GM21619 (cell line): ENCODE results near the gene NAA16.
"Not testable (repeated sequence)": the region's sequence is repeated elsewhere in the genome, so short reads cannot be mapped to it uniquely, and the experiment has no call there.

Experiments used
- ATAC-seq: cut with Tn5 transposase; IDR thresholded peaks from one replicate; pipeline ENCODE4 v1.9.1; 2021; ENCODE audit not compliant: unreplicated experiment

Gene NAA16

DNA sequence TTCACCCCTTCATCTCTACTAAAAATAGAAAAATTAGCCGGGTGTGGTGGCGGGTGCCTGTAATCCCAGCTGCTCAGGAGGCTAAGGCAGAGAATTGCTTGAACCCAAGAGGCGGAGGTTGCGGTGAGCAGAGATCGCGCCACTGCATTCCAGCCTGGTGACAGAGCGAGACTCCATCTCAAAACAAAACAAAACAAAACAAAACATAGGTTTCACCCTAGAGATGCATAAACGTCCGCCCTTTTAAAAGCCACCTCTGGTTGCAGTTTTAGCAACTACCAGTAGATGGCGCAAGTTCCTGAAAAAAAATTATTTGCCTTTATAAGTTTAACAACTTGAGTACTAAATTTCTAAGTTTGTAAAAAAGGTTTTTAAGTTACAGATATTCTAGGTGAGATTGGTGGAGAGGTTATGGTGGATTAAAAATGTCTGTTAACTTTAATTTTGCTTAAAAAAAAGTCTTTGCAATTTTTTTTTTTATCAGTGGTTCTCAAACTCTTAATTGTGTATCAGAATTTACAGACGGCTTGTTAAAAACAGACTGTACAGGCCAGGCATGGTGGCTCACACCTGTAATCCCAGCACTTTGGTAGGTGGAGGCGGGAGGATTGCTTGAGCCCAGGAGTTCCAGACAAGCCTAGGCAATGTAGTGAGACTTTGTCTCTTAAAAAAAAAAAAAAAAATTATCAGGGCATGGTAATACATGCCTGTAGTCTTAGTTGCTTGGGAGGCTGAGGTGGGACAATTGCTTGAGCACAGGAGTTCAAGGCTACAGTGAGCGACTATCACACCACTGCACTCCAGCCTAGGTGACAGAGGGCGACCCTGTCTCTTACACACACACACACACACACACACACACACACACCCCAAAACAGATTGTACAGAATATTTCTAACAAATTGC is 42.1 kb downstream of the NAA16 start:
- ATAC-seq, result no peak

DNA sequence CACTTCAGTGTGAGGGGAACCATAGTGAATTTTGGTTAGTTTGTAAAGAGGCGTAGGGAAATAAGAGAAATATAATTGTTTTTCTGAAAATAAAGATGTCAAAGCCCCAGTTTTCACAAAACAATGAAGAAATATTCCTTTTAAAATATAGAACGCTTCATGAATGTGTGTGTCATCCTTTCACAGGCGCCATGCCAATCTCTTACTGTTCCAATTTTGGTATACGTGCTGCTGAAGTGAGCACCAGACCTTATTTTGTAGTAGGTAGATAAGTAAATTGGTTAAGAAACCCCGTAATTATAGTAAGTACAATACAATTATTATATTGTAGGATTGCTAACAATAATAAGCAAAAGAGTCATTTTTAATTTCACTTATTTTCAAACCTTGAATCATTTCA is 43.3 kb downstream of the NAA16 start:
- ATAC-seq, result no peak

DNA sequence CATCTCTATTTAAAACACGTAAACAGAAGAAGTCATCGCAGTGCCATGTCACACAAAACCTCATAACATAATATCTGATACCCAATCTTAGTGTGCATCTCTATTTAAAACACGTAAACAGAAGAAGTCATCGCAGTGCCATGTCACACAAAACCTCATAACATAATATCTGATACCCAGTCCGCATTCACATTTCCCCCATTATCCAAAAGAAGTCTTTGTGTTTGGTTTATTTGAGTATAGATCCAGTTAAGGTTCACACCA is 45.2 kb downstream of the NAA16 start:
- not testable (repeated sequence) for ATAC-seq

DNA sequence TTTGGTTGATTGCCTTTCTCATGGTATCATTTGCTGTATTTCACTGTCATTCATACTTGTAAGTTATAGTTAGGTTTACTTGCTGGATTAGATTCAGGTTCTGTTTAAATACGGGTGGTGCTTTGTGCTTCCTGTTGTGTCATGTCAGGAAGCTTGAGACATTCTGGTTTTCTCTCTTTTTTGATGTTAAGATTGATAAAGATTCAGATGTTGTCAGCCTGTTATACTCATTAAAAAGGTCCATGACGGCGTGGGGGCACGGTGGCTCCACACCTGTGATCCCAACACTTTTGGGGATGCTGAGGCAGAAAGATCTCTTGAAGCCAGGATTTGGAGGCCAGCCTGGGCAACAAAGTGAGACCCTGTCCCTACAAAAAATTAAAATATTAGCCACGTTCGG is 45.7 kb downstream of the NAA16 start:
- no peak for ATAC-seq

DNA sequence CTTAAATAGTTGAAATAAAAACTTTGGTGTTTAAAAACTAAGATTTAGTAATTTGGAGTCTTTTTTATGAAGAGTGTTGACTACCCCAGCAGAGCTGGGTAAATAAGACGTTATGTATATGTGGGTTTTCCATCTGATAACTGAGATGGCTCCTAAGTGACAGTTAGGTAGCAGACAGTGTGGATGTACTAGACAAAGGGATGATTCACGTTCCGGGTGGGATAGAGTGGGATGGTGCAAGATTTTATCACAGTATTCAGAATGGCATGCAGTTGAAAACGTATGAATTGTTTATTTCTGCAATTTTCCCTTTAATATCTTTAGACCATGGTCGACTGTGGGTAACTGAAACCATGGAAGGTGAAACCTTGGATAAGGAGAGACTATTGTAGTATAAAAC is 50.4 kb downstream of the NAA16 start:
- no peak for ATAC-seq

DNA sequence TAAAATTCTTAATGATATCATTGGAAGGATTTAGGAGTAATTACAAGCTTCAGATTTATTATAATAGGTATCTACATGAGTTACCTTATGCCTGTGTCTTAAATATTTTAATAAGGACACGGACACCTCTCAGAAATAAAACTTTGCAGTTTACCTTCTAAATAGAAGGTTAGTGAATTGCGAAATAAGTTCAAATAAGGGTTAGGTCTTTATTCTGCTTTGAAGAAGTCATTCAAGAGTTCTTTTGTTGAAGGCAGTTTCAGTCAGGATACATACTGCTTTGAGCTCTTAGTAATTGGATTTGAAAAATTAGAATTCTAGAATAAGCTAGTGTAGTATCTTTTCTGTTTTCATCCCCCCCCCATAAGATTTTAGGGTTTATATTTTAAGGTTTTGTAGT is 53.0 kb downstream of the NAA16 start:
- no peak for ATAC-seq

DNA sequence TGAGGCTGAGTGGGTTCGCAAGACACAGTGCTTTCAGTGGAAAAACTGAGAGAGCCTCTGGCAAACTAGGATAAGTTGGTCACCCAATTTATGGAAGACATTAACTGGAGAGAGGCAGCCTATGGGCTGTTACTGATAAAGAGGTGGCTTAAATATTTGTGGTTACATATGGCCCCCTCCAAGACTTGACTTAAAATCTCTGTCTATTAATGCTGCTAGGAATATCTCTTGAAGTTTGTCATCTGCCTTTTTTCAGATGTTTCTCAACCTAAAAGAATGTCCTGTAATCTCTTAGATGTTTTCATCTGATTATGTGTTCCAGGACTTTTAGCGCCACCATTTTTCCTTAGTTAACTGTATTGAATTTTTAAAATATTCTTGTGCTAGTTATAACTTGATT is 54.6 kb downstream of the NAA16 start:
- ATAC-seq, result no peak

DNA sequence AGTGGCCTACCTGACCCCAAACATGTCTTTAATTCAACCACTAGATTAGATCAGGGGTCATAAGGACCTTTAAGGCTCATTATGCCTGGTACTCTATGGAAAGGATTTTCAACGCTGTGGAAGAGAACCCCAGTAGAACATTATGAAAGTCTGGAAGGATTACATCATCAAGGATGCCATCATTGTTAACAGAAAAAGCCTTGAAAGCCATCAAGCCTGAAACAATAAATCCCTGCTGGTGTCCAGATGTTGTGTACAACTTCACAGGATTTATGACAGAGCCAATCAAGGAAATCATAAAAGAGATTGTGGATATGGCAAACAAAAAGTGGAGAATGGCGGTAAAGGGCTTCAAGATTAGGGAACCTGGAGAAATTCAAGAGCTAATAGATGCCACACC is 59.7 kb downstream of the NAA16 start:
- ATAC-seq, result no peak

DNA sequence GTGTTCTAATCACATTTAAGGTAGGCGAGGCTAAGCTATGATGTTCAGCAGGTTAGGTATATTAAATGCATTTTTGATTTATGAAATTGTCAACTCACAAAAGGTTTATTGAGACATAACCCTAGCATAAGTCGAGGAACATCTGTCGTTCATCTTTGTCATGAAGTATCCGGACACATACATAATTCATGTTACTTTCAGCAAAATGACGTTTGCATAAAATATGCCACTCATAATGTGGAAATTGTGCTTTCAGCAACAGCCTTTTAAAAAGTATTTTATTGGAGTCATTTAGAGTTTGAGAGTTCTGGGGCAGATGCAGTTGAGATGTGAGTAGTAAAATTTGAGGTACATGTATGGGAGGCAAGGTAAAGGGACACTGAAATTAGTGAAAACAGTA is 66.4 kb downstream of the NAA16 start:
- ATAC-seq, result no peak

DNA sequence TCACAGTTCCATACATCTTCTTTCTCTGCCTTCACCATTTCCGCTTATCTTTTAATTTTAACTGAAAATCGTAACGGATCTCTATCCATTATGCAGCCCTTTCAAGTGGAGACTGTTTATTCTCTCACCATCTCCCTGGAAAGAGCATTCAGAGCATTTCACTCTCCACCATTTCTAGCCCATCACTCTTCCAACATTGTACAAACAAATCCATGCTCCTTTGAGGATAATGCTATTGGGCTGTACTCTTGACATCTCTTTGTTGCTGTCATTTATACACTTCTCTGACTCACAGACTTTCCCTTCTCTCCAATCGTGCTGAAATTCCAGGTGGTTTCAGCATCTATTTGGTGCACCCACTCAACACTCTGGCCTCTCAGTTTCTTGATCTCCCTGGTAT is 71.4 kb downstream of the NAA16 start:
- no peak for ATAC-seq

DNA sequence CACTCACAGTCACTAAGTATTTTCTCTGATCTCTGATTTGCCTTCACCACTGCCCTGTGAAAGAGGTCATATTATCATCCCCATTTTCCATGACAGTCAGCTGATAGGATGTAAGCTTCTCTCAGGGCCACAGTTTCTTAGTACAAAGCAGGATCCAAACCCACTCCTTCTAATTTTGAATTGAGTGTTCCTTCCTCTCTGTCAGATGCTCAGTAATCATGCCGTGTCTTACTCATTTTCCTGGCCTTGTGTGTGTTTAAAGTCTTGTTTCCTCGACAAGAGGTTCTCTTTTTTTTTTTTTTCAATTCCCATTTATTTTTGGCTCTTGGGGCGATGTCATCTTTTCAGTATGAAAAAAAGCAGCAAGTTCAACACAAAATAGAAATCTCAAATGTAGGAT is 72.3 kb downstream of the NAA16 start:
- ATAC-seq, result no peak

DNA sequence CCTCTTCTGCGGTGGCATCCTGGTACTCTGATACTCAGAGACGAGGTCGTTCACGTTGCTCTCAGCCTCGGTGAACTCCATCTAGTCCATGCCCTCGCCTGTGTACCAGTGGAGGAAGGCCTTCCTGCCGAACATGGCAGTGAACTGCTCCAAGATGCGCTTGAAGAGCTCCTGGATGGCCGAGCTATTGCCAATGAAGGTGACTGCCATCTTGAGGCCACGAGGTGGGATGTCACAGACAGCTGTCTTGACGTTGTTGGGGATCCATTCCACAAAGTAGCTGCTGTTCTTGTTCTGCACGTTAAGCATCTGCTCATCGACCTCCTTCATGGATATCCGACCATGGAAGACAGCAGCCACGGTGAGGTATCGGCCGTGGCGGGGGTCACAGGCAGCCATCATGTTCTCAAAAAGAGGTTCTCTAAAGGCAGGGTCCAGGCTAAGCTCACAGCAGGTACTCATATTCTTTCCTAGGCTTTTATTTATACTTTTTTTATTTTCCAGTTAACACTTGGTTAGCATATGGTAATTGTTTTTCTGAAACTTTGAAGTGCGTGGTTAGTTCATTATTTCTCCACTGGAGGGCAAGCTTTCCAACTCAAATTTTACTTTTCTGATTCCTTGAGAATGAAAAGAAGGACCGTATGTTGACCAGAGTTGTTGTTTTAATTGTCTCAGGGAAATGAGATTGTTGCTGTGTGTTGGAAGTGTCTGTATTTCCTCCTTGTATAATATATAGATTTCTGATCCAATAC is 73.9 kb downstream of the NAA16 start:
- ATAC-seq, result no peak

DNA sequence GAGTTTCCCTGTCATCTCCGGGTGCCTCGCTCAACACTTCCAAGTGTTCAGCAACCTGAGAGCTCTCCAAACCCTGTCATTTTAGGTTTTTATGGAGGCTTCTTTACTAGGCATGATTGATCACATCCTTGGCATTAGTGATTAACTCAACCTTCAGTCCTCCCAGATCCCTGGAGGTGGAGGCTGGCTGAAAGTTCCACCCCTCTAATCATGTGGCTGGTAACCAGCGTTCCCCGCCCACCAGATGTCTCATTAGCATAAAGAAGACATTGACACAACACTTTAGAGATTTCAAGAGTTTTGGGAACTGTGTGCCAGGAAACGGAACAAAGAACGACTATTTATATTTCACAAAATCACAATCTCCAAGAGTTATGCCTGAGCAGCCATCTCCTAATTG is 75.1 kb downstream of the NAA16 start:
- ATAC-seq, result no peak

DNA sequence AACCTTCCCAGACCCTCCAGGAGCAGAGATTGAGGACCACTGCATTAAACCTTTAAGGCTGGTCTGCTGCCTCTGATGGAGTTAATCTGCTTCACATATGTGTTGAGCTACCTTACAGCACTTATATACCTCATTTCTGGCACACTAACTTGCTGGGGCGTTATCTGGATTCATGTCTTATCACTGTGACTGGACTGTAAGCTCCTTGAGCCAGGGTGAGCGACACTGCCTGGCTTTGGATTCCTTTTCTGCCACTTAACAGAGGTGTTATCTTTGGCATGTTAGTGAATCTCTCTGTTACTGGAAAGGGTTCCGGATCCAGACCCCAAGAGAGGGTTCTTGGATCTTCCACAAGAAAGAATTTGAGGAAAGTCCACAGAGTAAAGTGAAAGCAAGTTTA is 76.5 kb downstream of the NAA16 start:
- no peak for ATAC-seq

DNA sequence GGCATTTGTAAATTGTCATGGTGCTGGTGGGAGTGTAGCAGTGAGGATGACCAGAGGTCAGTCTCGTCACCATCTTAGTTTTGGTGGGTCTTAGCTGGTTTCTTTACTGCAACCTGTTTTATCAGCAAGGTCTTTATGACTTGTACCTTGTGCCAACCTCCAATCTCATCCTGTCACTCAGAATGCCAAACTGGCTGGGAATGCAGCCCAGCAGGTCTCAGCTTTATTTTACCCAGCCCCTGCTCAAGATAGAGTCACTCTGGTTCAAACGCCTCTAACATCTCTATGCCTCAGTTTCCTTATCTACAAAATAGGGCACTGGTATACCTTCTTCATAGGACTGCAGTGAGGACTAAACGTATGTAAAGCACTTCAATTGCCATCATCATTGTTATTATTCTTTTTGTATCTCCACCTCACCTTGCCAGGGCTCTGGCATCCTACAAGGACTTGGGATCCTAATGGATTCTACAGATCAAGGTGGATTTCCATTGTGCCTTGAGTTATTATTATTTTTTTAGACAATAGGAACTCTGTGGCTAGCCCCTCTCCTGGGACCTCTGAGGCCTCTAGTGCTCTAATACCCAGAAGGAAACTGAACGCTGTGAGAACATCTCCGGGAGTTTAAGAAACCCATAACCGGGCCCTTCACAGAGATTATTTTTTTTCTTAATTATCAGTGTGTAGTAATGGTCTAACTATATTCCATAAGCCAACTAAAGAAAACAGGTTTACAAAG is 77.2 kb downstream of the NAA16 start:
- ATAC-seq, result no peak

DNA sequence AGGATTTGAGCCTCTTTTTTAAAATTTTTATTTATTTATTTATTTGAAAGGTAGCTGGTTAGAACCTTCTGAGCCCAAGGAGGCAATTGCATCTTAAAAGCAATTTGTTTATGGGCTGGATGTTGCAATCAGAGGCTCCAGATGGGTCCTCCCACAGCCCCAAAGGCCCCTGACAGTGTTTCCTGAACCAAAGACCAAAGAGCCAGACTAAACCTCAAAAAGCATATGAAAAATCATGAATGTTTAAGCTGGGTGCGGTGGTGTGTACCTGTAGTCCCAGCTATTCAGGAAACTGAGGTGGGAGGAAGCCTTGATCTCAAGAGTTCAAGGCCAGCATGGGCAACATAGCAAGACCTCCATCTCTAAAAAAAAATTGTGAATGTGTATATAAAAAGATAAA is 78.5 kb downstream of the NAA16 start:
- no peak for ATAC-seq

DNA sequence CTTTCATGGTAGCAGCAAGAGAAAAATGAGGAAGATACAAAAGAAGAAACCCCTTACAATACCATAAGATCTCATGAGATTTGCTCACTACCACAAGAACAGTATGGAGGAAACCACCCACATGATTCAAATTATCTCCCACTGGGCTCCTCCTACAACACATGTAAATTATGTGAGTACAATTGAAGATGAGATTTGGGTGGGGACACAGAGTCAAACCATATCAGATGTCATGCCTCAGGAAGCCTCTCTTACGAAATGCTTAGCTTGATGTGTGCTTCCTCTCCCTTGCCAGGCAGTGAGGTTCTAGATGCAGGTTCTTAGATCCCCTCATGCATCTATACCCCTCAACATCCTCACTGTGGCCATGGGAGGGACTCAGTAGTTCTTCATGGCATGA is 83.1 kb downstream of the NAA16 start:
- no peak for ATAC-seq

DNA sequence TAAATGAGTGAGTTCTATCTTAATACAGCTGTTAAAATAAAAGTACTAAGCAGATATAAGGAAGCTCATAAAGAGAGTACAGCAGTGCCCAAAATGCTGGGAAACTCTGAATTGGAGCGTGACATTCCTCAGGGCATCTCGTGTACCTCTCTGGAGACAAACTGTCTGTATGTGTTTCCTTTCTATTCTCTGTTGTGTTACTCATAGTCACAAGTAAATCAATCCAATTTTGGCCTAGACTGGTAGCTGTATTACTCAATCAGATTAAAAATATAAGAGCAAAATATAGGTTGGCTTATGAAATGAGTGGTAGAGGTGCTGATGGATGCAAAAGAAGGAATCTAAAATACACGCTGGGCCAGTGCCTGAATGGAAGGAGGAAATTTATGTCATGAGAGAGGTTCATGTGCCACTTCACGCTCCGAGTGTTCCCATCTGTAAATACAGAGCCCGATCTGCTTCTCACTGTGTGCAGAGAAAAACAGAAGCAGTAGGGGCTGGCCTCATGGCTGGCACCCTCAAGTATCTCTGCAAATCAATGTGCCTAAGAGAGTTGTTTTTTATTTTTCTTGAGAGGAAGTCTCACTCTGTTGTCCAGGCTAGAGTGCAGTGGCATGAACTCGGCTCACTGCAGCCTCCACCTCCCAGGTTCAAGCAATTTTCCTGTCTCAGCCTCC is 87.6 kb downstream of the NAA16 start:
- ATAC-seq, result no peak

DNA sequence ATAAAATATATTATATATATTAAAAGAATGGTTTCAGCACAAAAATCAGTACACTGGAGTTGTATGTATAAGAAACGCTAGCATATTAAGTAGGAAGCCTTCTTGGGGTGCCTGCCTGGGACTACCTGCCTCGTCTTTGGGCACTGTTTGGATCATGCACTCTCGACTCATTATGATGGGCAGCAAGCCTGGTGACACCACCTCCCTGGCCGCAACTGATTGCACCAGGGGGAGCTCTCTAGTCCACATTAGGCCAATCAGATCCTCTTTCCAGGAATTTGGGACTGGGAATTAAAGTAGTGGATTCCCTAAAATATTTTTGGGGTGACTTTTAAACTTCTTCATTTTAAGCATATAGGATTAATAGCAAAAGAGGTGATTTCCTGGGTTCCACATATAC is 90.3 kb downstream of the NAA16 start:
- no peak for ATAC-seq

DNA sequence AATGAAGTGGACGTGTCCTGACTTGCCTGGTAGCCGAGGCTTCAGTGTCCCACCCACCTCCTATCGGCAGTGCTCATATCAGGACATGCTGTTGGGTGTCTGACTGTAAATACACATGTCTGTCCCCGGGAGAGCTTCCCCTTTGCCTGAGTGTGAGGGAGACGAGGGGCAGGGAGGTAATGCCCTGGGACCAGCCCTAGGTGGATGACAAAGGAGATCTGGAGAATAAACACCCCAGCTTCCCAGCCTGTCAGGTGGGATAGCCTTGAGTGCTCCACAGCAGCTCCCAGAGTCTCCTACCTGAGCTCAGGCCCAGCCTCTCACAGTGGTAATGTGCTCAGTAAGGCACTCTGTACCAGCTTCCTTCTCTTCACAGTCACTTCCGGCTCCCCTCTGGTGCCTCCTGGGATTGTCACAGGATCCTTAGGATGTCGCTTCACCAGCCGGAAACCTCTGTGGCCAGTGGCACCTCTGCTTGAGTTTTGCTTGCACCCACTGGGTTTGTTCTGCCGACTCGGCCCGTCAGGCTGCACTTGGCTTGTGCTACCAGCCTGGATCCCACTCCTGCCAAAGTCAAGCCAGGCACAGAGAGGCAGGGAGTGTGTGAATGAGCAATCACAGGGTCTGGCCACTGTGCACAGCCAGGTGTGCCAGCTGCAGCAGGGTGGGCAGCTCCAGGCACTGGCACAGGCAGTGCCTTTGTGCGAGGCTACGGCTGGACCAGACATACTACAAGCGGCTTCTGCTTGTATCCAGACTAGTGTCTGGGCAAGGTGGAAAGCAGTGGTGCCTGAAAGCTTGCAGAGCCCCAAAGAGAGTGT is 91.8 kb downstream of the NAA16 start:
- no peak for ATAC-seq

DNA sequence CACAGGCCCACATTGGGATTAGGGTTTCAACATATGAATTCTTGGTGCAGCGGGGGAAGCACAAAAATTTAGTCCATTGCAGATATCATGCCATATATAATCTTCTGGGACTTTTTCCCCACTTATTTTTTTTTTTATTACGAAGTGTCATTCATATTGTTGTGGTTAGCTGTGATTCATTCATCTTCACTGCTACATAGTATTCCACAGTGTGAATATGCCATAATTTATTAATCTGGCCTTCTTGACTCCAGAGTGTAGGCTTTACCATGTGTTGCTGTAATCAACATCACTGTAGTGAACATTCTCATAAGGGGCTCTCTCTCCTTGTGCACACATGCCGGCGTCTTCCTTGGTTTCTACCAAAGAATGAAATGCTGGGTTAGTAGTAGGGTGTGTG is 92.9 kb downstream of the NAA16 start:
- no peak for ATAC-seq
